ENCODE results near the gene LCORL.

DNA sequence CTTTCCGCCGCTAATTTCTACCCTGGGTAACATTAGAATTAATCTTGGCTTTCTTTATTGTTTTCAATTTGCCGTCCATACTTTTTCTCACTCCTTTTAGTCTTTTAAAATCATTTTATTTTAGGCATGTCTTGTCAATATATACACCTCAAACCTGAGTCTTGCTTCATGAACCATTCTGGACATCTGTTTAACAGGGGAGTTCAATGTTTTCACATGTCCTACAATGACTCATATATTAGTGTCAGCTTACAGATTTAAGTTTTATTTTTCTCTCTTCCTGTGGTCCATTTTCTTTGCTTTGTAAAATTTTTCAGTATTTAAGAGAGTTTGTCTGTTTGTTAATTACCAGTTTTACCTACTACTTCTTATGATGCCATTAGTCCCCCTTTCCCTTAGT lies 89.5 kb downstream of the LCORL start:
- TF ChIP-seq, protein P1, sequence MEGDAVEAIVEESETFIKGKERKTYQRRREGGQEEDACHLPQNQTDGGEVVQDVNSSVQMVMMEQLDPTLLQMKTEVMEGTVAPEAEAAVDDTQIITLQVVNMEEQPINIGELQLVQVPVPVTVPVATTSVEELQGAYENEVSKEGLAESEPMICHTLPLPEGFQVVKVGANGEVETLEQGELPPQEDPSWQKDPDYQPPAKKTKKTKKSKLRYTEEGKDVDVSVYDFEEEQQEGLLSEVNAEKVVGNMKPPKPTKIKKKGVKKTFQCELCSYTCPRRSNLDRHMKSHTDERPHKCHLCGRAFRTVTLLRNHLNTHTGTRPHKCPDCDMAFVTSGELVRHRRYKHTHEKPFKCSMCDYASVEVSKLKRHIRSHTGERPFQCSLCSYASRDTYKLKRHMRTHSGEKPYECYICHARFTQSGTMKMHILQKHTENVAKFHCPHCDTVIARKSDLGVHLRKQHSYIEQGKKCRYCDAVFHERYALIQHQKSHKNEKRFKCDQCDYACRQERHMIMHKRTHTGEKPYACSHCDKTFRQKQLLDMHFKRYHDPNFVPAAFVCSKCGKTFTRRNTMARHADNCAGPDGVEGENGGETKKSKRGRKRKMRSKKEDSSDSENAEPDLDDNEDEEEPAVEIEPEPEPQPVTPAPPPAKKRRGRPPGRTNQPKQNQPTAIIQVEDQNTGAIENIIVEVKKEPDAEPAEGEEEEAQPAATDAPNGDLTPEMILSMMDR (IDR thresholded peaks at IDR 0.05): no peak
- no peak for TF ChIP-seq POLR2A (IDR thresholded peaks at IDR 0.05)
